Measurements from ENCODE around the gene PHKA2.

PHKA2 gene

DNA sequence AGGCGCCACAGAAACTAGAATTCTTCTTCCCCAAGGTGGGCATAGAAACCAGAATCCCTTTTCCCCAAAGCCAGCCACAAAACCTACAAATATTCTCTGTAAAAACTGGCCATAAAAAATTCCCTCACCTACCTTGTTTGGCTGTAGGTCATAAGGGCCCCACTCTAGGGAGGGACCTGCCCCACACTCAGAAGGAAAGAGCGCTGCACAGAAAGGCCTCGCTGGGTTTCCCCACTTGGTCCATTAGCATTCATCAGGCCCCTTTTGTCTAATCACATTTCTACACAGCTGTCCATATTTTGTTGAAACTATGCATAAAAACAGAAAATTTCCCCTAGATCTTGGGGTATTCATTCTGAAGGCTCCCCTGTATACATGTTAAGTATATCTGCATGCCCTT lies 54.1 kb downstream of the PHKA2 start:
- no peak for DNase-seq

DNA sequence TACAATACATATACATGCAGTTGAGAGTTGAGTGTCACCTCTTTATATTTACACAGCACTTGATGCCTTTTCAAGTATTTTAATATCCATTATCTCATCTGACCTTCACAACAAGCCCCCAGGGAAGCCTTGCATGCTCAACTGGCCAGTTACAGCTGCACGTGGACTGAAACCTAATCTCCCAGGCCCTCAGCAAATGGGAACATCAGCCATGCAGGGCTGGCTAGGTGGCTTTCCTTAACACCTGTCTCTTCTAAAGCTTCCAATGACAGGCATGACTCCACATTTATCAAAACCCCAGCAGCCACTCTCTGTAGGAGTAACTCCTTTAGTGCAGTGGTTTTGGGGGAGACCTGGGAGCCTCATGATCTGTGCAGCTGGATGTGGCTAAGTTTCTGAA lies 56.4 kb downstream of the PHKA2 start:
- peak; percentile 30 to 63 for DNase-seq

DNA sequence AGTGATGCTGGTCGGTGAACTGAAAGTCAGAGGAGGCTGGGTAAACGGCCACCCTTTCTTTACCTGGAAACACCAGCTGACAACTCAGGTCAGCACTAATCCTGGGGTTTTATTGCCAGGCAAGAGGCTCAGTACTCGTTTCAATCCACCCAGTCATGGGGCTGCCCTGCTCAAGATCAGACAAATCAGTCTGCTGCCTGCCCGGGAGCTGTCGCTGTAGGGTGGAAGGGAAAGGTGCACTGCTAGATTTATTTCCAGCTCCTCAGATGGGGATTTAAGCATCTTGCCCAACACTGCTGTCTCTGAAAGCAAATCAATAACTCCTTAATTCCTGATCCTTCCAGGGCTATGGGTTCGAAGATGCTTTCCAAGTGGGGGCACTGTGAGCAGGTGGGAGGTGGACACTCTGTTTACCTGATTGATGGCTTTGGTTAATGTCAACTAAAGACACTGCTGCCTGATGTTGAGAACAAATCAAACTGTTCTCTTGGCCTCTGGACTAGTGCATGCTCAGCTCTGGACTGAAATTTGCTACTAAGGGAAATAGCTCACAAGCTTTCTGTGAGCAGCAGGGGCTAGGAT lies 59.3 kb downstream of the PHKA2 start:
- DNase-seq, result no peak

DNA sequence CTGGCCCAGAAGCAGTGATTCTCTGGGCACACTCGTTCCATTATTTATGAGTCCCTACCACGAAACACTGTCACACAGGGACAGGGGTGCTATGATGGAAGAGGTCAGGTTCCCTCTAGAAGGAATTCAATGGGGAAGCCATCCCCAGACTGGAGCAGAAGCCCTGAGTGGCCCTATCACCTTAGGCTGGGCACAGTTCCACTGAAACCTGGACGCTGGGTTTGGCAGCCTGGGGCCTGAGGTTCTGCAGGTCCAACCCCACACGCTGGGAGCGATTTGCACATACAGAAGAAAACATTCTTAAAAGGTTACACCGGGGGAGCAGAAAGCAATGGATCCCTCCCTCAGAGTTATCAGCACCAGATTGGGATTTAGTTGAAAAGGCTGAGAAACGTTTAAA lies 63.3 kb downstream of the PHKA2 start:
- DNase-seq, result no peak

DNA sequence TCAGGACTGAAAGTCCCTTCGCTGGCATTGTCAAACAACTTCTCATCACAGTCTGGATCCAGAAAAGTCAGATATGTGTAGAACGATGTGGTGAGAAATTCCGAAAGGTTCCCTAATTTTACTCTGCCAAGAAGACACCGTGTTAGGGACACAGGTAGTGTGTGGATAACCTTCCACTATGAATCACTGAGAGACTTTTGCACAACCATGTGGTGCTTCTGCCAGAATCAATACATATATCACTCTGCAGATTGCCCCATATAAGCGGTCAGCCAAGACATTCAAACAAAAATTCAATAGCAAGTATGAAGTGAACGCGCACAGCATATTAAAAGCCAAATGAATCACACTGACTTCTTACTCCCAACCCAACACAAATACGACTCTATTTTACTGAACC lies 63.8 kb downstream of the PHKA2 start:
- DNase-seq, result no peak

DNA sequence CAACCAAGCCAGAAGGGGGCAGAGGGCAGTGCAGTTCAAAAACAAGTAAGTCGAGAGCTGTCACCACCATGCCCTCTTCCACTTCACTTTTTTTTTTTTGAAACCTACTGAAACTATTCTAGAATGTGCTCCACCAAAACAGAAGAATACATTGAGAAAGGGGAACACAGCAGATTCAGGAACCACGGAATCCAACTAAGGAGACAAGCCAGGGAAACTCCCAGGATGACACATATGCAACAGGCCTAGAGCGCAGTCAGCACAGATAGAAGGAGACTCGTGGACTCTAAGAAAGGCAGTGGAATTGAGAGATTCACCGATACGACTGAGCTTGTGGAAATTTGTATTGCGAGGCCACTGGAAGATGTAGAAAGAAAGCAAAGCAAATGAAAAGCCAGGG lies 66.1 kb downstream of the PHKA2 start:
- DNase-seq, result no peak

DNA sequence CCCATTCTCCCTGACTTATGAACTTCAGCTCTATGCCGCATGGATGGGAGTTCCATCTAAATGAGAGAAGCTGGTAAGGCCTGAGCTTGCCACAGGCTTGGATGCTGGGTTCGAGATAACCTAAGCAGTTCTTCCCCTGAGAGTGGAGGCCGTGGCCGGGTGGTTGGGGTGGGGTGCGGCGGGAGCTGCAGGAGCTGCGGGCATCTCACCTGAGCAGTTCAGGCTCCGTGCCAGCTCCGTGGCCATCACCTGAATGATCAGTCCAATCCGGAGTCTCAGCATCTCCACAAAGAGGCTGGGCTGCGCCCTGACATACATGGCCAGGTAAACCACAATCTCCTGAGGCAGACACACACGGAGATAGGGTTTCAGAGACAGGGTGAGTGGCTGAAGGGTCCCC lies 77.6 kb downstream of the PHKA2 start:
- no peak for DNase-seq

DNA sequence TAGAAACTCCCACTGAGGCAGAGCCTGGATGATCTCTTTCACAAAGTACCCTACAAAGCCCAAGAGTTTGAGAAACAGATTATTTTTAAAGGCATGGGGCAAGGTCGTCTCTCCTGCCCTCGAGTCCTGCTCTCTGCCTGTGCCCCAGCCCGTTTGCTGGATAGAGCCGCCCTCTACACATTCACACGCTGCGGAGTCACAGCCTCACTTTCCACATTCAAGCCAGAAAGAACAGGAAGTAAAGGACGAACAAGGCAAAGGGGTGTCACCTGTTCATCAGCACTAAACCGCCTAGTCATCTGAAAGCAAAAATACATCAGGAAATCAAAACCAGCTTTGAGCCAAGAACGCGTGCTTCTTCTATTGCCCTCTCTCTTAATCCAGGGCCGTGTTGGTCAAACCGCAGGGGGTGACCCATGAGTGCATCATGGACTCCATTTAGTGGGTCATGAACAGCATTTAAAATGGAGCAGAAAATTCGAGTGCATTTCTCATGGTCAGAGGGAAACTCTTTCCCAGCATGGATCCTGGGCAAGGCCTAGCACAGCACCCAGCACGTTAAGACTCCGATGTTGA lies 83.4 kb downstream of the PHKA2 start:
- DNase-seq, result no peak

DNA sequence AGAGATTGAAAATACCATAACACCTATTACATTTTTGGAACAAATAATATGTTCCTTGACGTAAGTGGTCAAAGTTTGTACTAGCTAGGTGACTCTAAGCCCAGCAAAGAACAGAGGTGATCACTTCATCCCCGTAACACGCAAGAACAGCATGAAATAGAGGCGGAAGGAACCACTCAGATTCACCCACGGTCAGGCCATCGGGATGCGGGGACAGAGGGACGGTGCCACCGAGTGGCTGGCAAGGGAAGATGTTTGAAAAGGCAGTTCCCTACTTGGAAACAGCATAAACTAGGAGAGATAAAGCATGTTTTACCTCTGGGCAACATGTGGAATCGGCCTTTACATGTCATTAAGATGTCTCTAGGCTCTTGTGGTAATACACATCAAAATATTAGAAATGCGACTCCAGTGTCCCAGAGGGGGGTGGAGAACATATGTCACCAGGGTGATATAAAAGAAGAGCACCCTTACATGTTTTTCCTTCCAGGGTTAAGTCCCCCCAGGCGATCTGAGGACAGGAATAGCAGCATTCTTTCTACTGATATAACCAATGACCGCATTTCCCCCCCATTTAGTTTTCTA lies 84.0 kb downstream of the PHKA2 start:
- peak; percentile 40 to 63 for DNase-seq

DNA sequence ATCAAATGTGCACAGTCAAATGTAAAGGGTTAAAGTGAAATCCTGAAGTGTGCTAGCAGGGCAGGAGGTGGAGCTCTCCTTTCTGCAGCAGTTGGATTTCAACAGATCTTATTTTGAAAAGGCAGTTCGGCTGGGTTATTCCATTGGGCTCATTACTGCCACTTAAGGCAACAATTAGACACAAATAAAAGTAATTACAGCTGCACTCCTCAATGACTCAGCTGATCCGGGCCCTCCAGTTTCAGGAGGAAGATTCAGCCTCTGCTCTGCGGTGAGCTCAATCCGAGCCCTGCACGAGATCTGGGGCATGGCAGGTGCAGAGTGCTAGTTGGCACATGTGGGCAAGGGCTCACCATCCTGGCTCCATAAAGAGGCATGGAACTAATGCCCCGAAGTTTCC lies 85.4 kb downstream of the PHKA2 start:
- peak in 1 of 2 experiments; percentile 17 for DNase-seq

DNA sequence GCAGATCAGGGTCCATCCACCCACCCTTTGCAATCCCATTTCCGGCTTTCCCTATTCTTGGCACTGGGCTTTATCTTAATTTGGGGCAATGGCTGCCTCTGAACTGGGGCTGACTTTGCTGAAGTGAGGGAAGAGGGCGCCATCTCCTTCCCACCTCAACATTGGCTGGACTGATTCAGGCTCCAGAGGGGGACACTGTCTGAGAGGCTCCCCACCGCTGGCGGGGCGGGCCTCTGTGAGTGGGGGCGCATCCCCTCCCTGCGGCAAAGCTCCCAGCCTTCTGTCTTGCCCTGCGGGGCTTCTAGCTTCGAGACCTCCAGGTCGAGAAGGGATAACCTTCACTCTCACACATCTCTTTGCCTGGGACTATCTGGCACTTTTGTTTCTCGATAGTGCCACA lies 85.8 kb downstream of the PHKA2 start:
- DNase-seq, result no peak

DNA sequence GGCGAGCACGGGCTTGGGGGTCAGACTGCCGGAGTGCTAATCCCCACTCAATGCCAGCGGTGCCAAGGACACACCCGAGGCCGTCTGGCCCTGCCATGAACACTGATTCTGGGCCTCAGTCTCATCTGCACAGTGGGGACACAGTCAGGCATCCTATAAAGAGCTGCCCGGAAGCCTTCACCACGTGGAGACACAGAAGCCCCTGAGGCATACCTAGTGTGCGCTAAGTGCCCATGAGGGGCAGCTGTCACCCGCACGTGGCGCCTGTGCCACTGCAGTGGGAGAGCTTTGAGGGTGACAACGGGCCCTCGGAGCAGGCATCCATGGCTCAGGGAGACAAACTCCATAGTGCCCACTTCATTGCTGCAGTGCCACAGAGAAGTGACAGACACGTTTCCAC lies 86.3 kb downstream of the PHKA2 start:
- no peak for DNase-seq

DNA sequence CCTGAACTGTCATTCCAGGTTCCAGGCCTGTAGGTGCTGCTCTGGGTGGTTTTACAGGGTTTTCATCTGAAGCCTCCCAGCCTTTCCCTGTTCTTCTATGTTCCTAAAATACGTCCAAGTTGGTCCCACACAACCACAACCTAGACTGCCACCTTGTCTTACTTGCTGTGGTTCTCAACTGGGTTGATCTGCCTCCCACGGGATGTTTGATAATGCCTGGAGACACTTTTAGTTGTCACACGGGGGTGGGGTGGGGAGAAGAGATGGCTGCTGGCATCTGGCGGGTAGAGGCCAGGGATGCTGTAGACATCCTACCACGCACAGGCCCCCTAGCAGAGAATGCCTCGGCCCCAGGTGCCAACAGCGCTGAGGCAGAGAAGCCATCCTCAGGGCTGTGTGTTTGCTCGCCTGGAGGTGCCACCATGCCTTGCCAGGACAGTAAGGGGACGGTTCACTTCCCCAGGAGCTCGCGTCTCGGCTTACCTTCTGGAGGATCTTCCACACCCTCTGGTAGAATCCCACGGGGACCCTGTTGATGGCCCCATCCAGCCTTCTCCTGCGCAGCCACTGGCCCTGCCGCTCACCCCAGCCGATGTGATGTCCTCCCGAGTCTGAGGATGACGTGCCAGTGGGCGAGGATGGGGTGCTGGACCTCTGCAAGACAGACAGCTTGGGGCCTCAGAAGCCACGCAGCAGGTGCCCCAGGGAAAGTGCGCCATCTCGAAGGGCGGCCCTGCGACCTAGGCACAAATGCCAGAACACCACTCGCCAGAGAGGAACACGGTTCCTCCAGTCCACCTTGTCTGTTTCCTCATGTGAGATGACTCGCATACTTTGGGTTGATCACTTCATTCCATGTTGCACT lies 87.0 kb downstream of the PHKA2 start:
- DNase-seq, result no peak

DNA sequence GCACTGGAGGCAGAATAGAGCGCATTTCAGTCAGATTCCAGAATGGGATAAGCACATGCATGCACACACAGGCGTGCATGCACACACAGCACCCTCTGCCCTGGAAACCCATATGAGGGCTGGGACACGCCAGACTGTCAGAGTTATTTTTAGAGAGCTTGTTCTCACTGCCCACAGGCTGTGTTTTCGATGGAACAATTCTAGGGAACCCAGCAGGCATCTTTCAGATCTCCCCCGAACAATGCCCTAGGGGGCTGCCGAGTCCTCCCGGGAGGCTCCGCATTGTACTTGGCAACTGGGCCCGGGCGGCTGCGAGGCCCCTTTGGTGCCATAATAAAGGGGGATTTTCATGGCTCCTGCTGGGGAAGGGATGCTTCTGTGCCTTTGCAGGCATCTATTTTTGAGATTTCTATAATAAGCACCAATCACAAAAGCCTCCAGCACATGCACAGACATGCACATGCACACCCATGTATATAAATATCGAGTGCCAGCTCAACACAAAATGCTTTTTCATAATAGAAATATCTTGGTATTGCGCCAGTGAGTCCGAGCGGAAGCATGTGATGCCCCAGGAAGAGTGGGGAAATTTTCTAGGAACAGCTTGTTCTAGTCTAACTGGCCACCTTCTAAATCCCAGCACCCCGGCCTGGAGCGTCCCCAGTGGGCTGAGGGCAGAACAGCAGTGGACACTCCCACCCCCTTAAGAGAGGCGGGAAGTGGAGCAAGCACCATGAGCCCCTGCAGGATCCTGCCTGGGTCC lies 88.5 kb downstream of the PHKA2 start:
- DNase-seq, result peak in 1 of 2 experiments; percentile 25

DNA sequence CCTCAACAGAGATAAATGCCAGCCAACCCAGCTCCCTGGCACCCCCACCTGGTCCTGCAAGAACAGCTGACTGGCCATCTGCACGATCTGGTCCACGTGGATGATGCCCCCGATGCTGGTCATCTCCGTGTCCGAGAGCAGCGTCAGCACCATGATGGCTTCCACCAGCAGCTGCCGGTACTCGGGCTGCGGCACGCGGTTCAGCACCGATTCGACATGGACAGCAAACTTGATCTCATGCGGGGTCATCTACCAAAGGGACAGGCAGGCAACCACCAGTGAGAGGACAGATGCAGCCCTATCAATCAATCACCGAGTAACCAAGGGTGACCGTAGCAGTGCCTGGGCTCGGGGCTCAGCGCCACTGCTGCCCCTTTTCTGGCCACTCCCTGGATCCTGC lies 89.8 kb downstream of the PHKA2 start:
- no peak for DNase-seq

DNA sequence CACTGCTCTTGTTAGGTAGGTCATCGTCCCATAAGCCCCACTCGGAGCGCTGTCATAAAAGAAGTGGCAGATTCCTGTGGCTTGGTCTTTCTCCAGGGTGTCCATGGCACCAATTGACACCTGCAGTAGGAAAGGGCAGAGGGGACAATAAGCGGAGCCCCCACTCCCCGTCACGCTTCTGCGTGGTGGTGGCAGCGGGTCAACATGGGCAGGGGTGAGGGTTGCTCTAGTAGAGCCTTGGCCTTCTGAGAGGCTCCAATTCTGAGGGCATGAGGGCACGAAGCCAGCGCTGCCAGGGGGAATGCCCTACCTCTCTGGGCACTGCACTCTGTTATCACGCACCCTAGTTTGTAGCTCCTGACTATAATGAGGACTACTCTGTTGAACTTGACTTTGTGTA lies 90.4 kb downstream of the PHKA2 start:
- no peak for DNase-seq

DNA sequence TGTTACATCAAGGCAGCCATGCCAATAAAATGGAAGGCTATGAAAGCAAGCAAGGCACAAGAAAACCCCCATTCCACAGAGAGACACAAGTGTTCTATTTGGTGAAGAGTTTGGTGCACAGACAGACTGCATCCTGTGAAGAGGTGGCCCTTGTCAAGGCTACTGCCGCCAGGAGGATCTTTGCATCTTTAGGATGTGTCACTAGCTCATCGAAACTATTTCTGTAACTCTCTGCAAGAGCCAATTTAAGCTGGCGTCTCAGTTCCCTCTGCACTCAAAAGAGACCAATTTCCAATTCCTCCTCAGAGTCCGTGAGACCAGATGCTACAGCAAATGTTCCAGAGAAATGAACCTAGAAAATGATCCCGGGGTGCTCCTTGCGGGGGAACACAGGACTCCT lies 91.0 kb downstream of the PHKA2 start:
- DNase-seq, result peak in 1 of 2 experiments; percentile 38

DNA sequence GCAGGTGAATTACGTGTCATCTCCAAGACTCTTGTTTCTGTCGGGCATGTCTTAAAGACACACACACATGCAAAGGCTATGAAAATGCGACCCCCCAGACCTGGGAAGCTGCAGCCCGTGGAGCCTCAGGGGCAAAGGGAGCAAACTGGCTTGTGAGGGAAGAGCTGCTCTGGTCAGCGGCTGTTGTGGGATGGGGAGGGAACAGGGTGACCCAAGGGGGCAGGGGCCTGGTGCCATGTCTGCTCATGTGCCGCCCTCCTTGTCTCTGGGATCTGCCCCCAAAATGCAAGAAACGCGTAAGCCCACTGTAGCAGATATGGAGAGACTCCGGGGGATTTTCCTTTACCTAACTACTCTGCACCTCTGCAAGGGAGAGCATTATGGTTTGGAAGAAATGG lies 92.4 kb downstream of the PHKA2 start:
- DNase-seq, result no peak

DNA sequence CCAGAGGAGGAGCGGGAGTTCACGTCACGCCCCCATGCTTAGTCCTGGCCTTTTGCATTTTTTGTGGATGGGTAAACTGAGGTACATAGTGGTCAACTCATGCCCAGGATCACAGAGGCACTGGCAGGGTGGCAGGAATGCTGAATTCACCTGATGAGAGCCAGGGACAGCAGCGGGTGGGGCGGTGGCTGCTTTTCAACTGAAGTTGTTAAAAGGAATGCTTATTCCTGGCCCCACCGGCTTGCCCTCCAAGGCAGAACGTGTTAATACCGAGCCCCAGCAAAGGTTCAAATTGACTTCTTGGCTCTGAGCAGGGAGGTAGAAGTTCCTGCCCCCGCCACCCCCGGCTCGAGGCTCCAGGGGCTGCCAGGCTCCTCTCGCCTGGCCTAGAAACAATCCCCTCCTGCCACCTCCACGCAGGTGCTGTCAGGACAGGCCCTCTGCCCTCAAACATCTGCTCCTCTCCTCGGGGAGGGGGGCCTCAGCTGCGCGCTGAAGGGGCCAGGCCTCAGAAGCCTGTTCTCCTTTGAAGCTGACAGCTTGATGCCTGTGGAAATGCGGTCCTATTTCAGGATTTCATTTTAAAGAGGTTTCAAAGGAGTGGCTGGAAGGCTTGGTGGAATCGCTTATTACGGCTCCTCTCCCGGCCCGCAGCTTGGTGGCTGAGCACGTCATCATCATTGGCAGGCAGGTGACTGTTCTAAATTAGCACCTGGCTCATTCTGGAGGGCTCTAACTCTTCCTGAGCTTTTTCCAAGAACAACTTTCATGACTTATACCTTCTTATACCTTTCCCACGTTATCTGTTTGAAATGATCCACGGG lies 93.0 kb downstream of the PHKA2 start:
- DNase-seq, result peak; percentile 91 to 95

DNA sequence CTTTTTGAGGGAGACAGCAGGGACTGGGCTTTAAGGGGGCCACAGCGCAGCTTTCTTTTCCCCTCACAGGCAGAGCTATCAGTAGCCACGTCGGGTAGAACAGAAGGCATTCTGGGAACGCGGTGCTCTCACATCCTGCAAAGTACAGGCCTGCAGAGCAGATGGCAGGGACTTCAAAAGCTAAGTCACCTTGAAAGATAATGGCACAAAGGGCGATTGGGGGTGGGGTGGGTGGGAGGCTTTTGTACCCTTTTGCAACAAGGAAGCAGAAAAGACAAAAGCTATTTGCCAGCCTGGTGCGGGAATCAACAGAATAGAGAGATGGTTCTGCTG lies 93.9 kb downstream of the PHKA2 start:
- DNase-seq, result peak; percentile 86 to 94

DNA sequence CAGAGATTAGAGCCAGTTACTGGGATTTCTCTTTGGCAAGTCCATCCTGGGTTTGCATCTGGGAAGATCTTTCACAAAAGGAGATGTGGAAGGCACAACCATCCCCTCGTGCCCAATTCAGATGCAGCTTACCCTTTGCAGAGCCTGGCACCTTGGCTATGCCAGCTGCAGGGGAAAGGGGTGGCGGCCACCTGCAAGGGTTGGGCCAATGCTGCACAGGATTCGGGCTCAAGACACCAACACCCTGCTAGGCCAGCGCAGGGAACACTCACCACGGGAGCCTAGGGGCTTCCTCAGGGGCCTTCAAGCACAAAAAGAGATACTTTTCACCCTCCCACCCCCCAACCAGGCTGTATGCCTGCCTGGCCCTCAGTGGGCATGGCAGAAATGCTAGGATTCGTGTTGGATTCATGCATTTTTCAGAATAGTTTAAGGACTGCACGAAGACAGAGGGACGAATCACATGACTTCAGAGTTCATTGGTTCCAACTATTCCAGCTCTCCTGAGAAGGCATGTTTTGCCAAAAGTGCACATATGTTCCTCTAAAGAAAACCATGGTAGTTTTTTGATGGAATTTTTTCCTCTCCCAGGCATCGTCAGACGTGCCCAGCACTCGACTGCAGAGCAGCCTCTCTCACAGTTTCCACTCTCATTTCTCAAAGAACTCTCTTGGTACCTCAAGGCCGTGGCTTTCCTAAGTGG lies 94.4 kb downstream of the PHKA2 start:
- DNase-seq, result no peak

DNA sequence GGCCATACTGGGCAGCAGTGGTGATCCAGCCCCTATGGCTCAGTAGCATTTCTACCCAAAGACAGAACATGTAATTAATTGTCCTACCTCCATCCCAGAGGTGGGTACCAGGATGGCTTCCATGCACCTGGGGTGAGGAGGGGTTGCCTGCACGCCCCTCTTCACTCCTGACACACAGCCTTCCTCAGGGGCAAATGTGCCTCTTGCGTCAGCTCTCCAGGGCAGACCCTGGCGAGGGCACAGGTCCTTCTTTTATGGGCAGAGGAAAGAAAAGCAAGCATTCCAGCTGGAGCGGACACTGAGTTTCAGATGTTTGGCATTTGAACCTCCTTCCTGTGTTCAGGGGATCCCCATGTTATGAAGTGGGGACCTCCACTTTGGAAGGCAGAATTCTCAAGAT lies 95.6 kb downstream of the PHKA2 start:
- DNase-seq, result no peak

Measured in NCI-H524 (cell line).